Heart left ventricle (tissue), 13 donors: ENCODE measurements around the gene TRUB1.

ENCODE experiments used
- CTCF ChIP-seq, 12 donors: fragments of 200-600 bp; sonication (generic) in 4 of 12; IDR thresholded peaks; one replicate each; pipeline versions ENCODE4 v1.5.0 to v1.8.0; 2018 to 2022; ENCODE audit warnings: antibody characterized with exemption in 12 of 12, mild to moderate bottlenecking in 5 of 12
- POLR2A ChIP-seq, 2 donors: fragments of 450-650 bp; IDR thresholded peaks; one replicate each; pipeline ENCODE4 v1.6.1; 2017; ENCODE audit warnings: antibody characterized with exemption in 2 of 2, mild to moderate bottlenecking in 2 of 2, moderate library complexity in 2 of 2
- donor health status: ischemic (EF 13 %, LVEDD 7.1; RV severe dilation, severe dysfunction).
- donor health status: DM: no; HTN: yes; CAD: no.
- donor health status: DM: no; HTN: no; CAD: no.
- donor health status: ischemic (EF 25% LVEDD 6.9; RV normal size, moderate dysfunction).
- donor health status: ischemic (EF 25% LVEDD 5.7; RV mildly dilated, moderate dysfunction).
- donor health status: ischemic (EF 35%, LVEDD 5.7; RV mildly dilated, moderate dysfunction).
- donor health status: nonischemic (EF 11% LVEDD 7.7; RV severe dilation, severe dysfunction).
- donor health status: DM: yes; HTN: yes; CAD: no.
- donor health status: PGD.
- donor health status: ischemic (EF 29% LVEDD 5.4; RV normal size, mild dysfunction).
- donor health status: nonischemic (EF 23%, LVEDD 6.1; RV moderate dilation, normal function).

DNA sequence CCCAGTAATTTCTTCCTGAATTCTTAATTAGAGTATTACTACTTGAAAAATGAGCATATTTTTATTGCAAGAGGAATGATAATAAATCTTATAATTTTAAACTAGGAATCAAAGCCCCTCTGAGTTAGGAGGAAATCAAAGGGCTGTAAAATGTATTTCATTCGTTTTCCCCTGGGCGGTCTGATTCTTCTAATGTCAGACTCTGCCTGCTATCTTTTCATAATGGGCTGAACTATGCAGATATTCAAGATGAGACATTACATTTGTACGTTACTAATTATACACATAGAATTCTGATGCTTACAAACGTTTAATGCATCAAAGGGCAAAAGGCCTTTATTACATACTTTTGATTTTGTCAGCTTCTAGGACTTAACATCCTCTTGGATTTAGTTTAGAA lies 16.0 kb upstream of the TRUB1 start:
- no peak for TF ChIP-seq CTCF (IDR thresholded peaks at IDR 0.05)
- TF ChIP-seq POLR2A (IDR thresholded peaks at IDR 0.05) = no peak
